Measurements from ENCODE around the gene VWA8. TPM values are rescaled to one million over a fixed set of nuclear protein-coding genes. Genes with fewer than 3 reads are reported as not detected.

The VWA8 gene
- total and polyA plus RNA-seq, 4 donors: 7.1 to 50.3 (median 12.4) TPM

DNA sequence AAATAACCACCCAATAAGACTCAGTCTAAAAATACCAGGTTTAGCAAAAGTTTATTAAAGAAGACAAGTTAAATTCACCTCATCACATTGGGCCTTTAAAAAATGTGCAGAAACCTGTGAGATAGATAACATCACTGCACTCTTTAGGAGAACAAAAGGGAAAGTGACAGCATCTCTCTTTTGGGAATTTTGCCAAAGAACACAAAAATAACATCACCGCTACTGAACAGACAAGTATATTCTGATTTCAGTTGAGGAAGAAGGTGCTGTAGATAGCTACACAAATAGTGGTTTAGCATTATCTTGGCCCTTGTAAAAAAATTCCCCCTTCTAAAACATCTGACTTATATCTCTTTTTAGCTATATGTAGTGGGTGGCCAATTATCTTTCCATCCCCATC, 244.7 kb downstream of the VWA8 start:
- H3K9me3 ChIP-seq (ENCODE audit: control insufficient read depth in 4 of 4, low read length in 3 of 4): no peaks in the 10 kb centered on the region
- H3K27ac ChIP-seq (ENCODE audit: low read depth in 1 of 2, low read length in 2 of 2): no peak overlapping the region
- no peak for DNase-seq (ENCODE audit: low spot score)
- H3K4me3 ChIP-seq (ENCODE audit: low read depth in 1 of 3, low read length in 3 of 3): no peak overlapping the region
- WGBS: 91% methylated on average over 1 of the region's 1 CpG
- no peaks in the 10 kb centered on the region for H3K27me3 ChIP-seq (ENCODE audit: control insufficient read depth in 4 of 4, insufficient read depth in 4 of 4, low read length in 3 of 4)
- H3K4me1 ChIP-seq (ENCODE audit: control insufficient read depth in 4 of 4, insufficient read depth in 4 of 4, low read length in 3 of 4): peaks cover 0 to 5% (median 2%) of the 10 kb centered on the region in 4 donors
- no peak for TF ChIP-seq GABPA (IDR thresholded peaks at IDR 0.05 in 1 of 2, conservative IDR thresholded peaks at IDR 0.05 in 1 of 2)
- no peak for TF ChIP-seq ATF3 (IDR thresholded peaks at IDR 0.05)
- H3K9ac ChIP-seq (ENCODE audit: low read depth in 1 of 2, low read length in 2 of 2): no peak overlapping the region
- peaks cover 0 to 7% (median 0%) of the 10 kb centered on the region in 4 donors for H3K36me3 ChIP-seq (ENCODE audit: control insufficient read depth in 4 of 4, insufficient read depth in 3 of 4, low read depth in 1 of 4, low read length in 3 of 4)

GRCh38 chr13:41713405-41713804, 247.5 kb downstream of the VWA8 start:
- 80% methylated on average over 1 of the region's 1 CpG for WGBS
- TF ChIP-seq TAF1 (conservative IDR thresholded peaks at IDR 0.05): no peak
- TF ChIP-seq EGR1 (IDR thresholded peaks at IDR 0.05; ENCODE audit: low read depth in 2 of 2): no peak
- TF ChIP-seq ATF3 (IDR thresholded peaks at IDR 0.05): no peak
- TF ChIP-seq CTCF (IDR thresholded peaks at IDR 0.05; ENCODE audit: low read depth, low read length, missing input control): no peak
- no peak for TF ChIP-seq RAD21 (IDR thresholded peaks at IDR 0.05)
- no peak for TF ChIP-seq HNF4G (IDR thresholded peaks at IDR 0.05)
- TF ChIP-seq NR2F2 (IDR thresholded peaks at IDR 0.05): no peak
- TF ChIP-seq, protein P1, sequence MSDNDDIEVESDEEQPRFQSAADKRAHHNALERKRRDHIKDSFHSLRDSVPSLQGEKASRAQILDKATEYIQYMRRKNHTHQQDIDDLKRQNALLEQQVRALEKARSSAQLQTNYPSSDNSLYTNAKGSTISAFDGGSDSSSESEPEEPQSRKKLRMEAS (IDR thresholded peaks at IDR 0.05): no peak
- TF ChIP-seq GABPA (IDR thresholded peaks at IDR 0.05 in 1 of 2, conservative IDR thresholded peaks at IDR 0.05 in 1 of 2): no peak
- TF ChIP-seq FOXA1 (IDR thresholded peaks at IDR 0.05): no peak
- no peak for TF ChIP-seq RXRA (IDR thresholded peaks at IDR 0.05)
- TF ChIP-seq JUND (IDR thresholded peaks at IDR 0.05): no peak
- no peak for TF ChIP-seq HNF4A (conservative IDR thresholded peaks at IDR 0.05)
- H3K27me3 ChIP-seq (ENCODE audit: control insufficient read depth in 4 of 4, insufficient read depth in 4 of 4, low read length in 3 of 4): no peaks in the 10 kb centered on the region
- peaks cover 0 to 7% (median 0%) of the 10 kb centered on the region in 4 donors for H3K36me3 ChIP-seq (ENCODE audit: control insufficient read depth in 4 of 4, insufficient read depth in 3 of 4, low read depth in 1 of 4, low read length in 3 of 4)
- no peak overlapping the region for H3K4me3 ChIP-seq (ENCODE audit: low read depth in 1 of 3, low read length in 3 of 3)
- no peaks in the 10 kb centered on the region for H3K4me1 ChIP-seq (ENCODE audit: control insufficient read depth in 4 of 4, insufficient read depth in 4 of 4, low read length in 3 of 4)
- H3K9ac ChIP-seq (ENCODE audit: low read depth in 1 of 2, low read length in 2 of 2): no peak overlapping the region
- no peak overlapping the region for H3K27ac ChIP-seq (ENCODE audit: low read depth in 1 of 2, low read length in 2 of 2)
- no peaks in the 10 kb centered on the region for H3K9me3 ChIP-seq (ENCODE audit: control insufficient read depth in 4 of 4, low read length in 3 of 4)
- no peak for DNase-seq (ENCODE audit: low spot score)

- 81% methylated on average over 2 of the region's 2 CpGs for WGBS
- DNase-seq (ENCODE audit: low spot score): no peak
Observed at GRCh38 chr13:41710771-41711170, 250.1 kb downstream of the VWA8 start.

More at GRCh38 chr13:41710771-41711170, 250.1 kb downstream of the VWA8 start:
- peaks cover 2 to 6% (median 4%) of the 10 kb centered on the region in 4 donors for H3K4me1 ChIP-seq (ENCODE audit: control insufficient read depth in 4 of 4, insufficient read depth in 4 of 4, low read length in 3 of 4)
- no peaks in the 10 kb centered on the region for H3K27me3 ChIP-seq (ENCODE audit: control insufficient read depth in 4 of 4, insufficient read depth in 4 of 4, low read length in 3 of 4)
- H3K9me3 ChIP-seq (ENCODE audit: control insufficient read depth in 4 of 4, low read length in 3 of 4): no peaks in the 10 kb centered on the region
- no peak overlapping the region for H3K9ac ChIP-seq (ENCODE audit: low read depth in 1 of 2, low read length in 2 of 2)
- no peak overlapping the region for H3K4me3 ChIP-seq (ENCODE audit: low read depth in 1 of 3, low read length in 3 of 3)
- H3K36me3 ChIP-seq (ENCODE audit: control insufficient read depth in 4 of 4, insufficient read depth in 3 of 4, low read depth in 1 of 4, low read length in 3 of 4): peaks cover 0 to 4% (median 0%) of the 10 kb centered on the region in 4 donors
- no peak overlapping the region for H3K27ac ChIP-seq (ENCODE audit: low read depth in 1 of 2, low read length in 2 of 2)
- TF ChIP-seq FOXA1 (IDR thresholded peaks at IDR 0.05) (no peak), JUND (IDR thresholded peaks at IDR 0.05) (no peak), HNF4G (IDR thresholded peaks at IDR 0.05) (no peak)
